GM12873 (cell line): ENCODE results near the gene ITCH.

ENCODE experiments used
- CTCF ChIP-seq: IDR thresholded peaks from 2 replicates; pipeline ENCODE4 v1.5.1; 2012; ENCODE audit warnings: low read depth, mild to moderate bottlenecking, moderate library complexity, low read length, control low read depth; ENCODE audit not compliant: insufficient read depth; ENCODE audit errors: missing control alignments

Gene ITCH

GRCh38 chr20:34549291-34549928 lies 186.3 kb downstream of the ITCH start:
- TF ChIP-seq CTCF, result no peak

- no peak for TF ChIP-seq CTCF
Observed at GRCh38 chr20:34549929-34550305, 186.8 kb downstream of the ITCH start.

- TF ChIP-seq CTCF, result no peak
Observed at GRCh38 chr20:34552569-34552968, 189.5 kb downstream of the ITCH start.

GRCh38 chr20:34553366-34553867 lies 190.3 kb downstream of the ITCH start:
- TF ChIP-seq CTCF, result no peak

GRCh38 chr20:34557936-34558319 lies 194.9 kb downstream of the ITCH start:
- no peak for TF ChIP-seq CTCF

GRCh38 chr20:34558320-34559218 lies 195.5 kb downstream of the ITCH start, which contains the start of gene MAP1LC3A:
TSS of gene MAP1LC3A (plus strand) at chr20:34558718. CDS start at chr20:34558869, 151 bp downstream.
- no peak for TF ChIP-seq CTCF
